IPS-15b (cell line): ENCODE data around the gene SLC37A1.

Experiments used
- H3K27me3 ChIP-seq: one replicate; pipeline ENCODE4 v1.6.1; 2013; ENCODE audit warnings: low read length; ENCODE audit not compliant: control insufficient read depth, insufficient read depth
- H3K36me3 ChIP-seq: one replicate; pipeline ENCODE4 v1.6.1; 2013; ENCODE audit warnings: low read length; ENCODE audit not compliant: control insufficient read depth, insufficient read depth
- H3K4me1 ChIP-seq: one replicate; pipeline ENCODE4 v1.6.1; 2013; ENCODE audit warnings: mild to moderate bottlenecking, low read length; ENCODE audit not compliant: control insufficient read depth, insufficient read depth
- H3K4me3 ChIP-seq: one replicate; pipeline ENCODE4 v1.5.1; 2013; ENCODE audit warnings: low read depth, low read length
- H3K9ac ChIP-seq: one replicate; pipeline ENCODE4 v1.6.1; 2013; ENCODE audit warnings: low read depth, mild to moderate bottlenecking, low read length
- H3K9me3 ChIP-seq: one replicate; pipeline ENCODE4 v1.6.1; 2013; ENCODE audit warnings: mild to moderate bottlenecking, low read length; ENCODE audit not compliant: control insufficient read depth, insufficient read depth

Gene SLC37A1

GRCh38 chr21:42578761-42579415 lies 65.2 kb downstream of the SLC37A1 start:
- peaks cover 3% of the 10 kb centered on the region for H3K9me3 ChIP-seq
- no peak overlapping the region for H3K4me3 ChIP-seq
- H3K27me3 ChIP-seq = no peaks in the 10 kb centered on the region
- no peaks in the 10 kb centered on the region for H3K4me1 ChIP-seq
- no peak overlapping the region for H3K9ac ChIP-seq
- peaks cover 9% of the 10 kb centered on the region for H3K36me3 ChIP-seq

GRCh38 chr21:42579456-42580075 lies 65.9 kb downstream of the SLC37A1 start:
- Histone ChIP-seq H3K4me3 (no peak overlapping the region), H3K4me1 (no peaks in the 10 kb centered on the region), H3K9me3 (peaks cover 3% of the 10 kb centered on the region), H3K36me3 (peaks cover 9% of the 10 kb centered on the region), H3K27me3 (no peaks in the 10 kb centered on the region), H3K9ac (no peak overlapping the region)

GRCh38 chr21:42580076-42580792 lies 66.6 kb downstream of the SLC37A1 start:
- Histone ChIP-seq H3K27me3 (no peaks in the 10 kb centered on the region), H3K4me3 (no peak overlapping the region), H3K4me1 (no peaks in the 10 kb centered on the region), H3K9me3 (peaks cover 3% of the 10 kb centered on the region), H3K9ac (no peak overlapping the region), H3K36me3 (peaks cover 6% of the 10 kb centered on the region)

- Histone ChIP-seq H3K9me3 (peaks cover 3% of the 10 kb centered on the region), H3K27me3 (no peaks in the 10 kb centered on the region), H3K9ac (no peak overlapping the region), H3K4me3 (no peak overlapping the region), H3K4me1 (no peaks in the 10 kb centered on the region), H3K36me3 (peaks cover 3% of the 10 kb centered on the region)
Observed at GRCh38 chr21:42580793-42581321, 67.2 kb downstream of the SLC37A1 start.

GRCh38 chr21:42581336-42581992 lies 67.8 kb downstream of the SLC37A1 start:
- no peak overlapping the region for H3K4me3 ChIP-seq
- peaks cover 1% of the 10 kb centered on the region for H3K9me3 ChIP-seq
- no peaks in the 10 kb centered on the region for H3K4me1 ChIP-seq
- H3K36me3 ChIP-seq = no peaks in the 10 kb centered on the region
- H3K9ac ChIP-seq = no peak overlapping the region
- H3K27me3 ChIP-seq = no peaks in the 10 kb centered on the region

GRCh38 chr21:42581993-42582786 lies 68.5 kb downstream of the SLC37A1 start:
- no peaks in the 10 kb centered on the region for H3K27me3 ChIP-seq
- no peak overlapping the region for H3K9ac ChIP-seq
- H3K4me3 ChIP-seq = no peak overlapping the region
- H3K9me3 ChIP-seq = no peaks in the 10 kb centered on the region
- no peaks in the 10 kb centered on the region for H3K36me3 ChIP-seq
- H3K4me1 ChIP-seq = no peaks in the 10 kb centered on the region

- Histone ChIP-seq H3K9me3 (no peaks in the 10 kb centered on the region), H3K4me1 (no peaks in the 10 kb centered on the region), H3K36me3 (no peaks in the 10 kb centered on the region), H3K4me3 (no peak overlapping the region), H3K27me3 (no peaks in the 10 kb centered on the region), H3K9ac (no peak overlapping the region)
Observed at GRCh38 chr21:42582787-42583476, 69.3 kb downstream of the SLC37A1 start.

GRCh38 chr21:42583477-42584295 lies 70.0 kb downstream of the SLC37A1 start:
- no peaks in the 10 kb centered on the region for H3K9me3 ChIP-seq
- no peaks in the 10 kb centered on the region for H3K27me3 ChIP-seq
- no peak overlapping the region for H3K9ac ChIP-seq
- no peaks in the 10 kb centered on the region for H3K4me1 ChIP-seq
- no peaks in the 10 kb centered on the region for H3K36me3 ChIP-seq
- H3K4me3 ChIP-seq = no peak overlapping the region

- H3K27me3 ChIP-seq = no peaks in the 10 kb centered on the region
- H3K9ac ChIP-seq = no peak overlapping the region
- H3K9me3 ChIP-seq = no peaks in the 10 kb centered on the region
- H3K36me3 ChIP-seq = no peaks in the 10 kb centered on the region
- no peak overlapping the region for H3K4me3 ChIP-seq
- H3K4me1 ChIP-seq = no peaks in the 10 kb centered on the region
Observed at GRCh38 chr21:42584296-42584641, 70.6 kb downstream of the SLC37A1 start.

- Histone ChIP-seq H3K4me1 (no peaks in the 10 kb centered on the region), H3K27me3 (no peaks in the 10 kb centered on the region), H3K9me3 (no peaks in the 10 kb centered on the region), H3K9ac (no peak overlapping the region), H3K4me3 (no peak overlapping the region), H3K36me3 (no peaks in the 10 kb centered on the region)
Observed at GRCh38 chr21:42585881-42586280, 72.2 kb downstream of the SLC37A1 start.
